Astrocyte (in vitro differentiated cells and primary cell): ENCODE results near the gene OSBPL6. TPM values are rescaled to one million over a fixed set of nuclear protein-coding genes. Genes with fewer than 3 reads are reported as not detected.

Experiments used
- DNase-seq: peaks from one replicate; pipeline ENCODE4 v3.0.0-alpha.2; 2010; ENCODE audit warnings: low read depth
- FAIRE-seq: peaks from 2 replicates; lab custom pipeline; 2011; peaks lifted over from hg19 to GRCh38; lab: Jason Lieb, UNC
- H2AFZ ChIP-seq: 2 replicates; pipeline ENCODE4 v1.6.0; 2012; ENCODE audit warnings: low read depth, low read length, inconsistent platforms
- H3K27ac ChIP-seq: 2 replicates; pipeline ENCODE4 v1.5.1; 2011; ENCODE audit warnings: low read depth, low read length, inconsistent platforms
- H3K27me3 ChIP-seq: 2 replicates; pipeline ENCODE4 v1.6.0; 2011; ENCODE audit warnings: low read length, inconsistent platforms; ENCODE audit not compliant: insufficient read depth
- H3K36me3 ChIP-seq: 2 replicates; pipeline ENCODE4 v1.5.1; 2011; ENCODE audit warnings: low read length, inconsistent platforms; ENCODE audit not compliant: insufficient read depth
- H3K4me1 ChIP-seq: 2 replicates; pipeline ENCODE4 v1.5.1; 2011; ENCODE audit warnings: low read length, inconsistent platforms; ENCODE audit not compliant: insufficient read depth
- H3K4me2 ChIP-seq: 2 replicates; pipeline ENCODE4 v1.6.0; 2012; ENCODE audit warnings: low read length, inconsistent platforms
- H3K4me3 ChIP-seq: 2 replicates; pipeline ENCODE4 v1.5.1; 2011; ENCODE audit warnings: low read depth, mild to moderate bottlenecking, low read length, inconsistent platforms; ENCODE audit not compliant: insufficient read depth
- H3K79me2 ChIP-seq: 2 replicates; pipeline ENCODE4 v1.6.0; 2012; ENCODE audit warnings: mild to moderate bottlenecking, low read length, inconsistent platforms; ENCODE audit not compliant: insufficient read depth
- H3K9ac ChIP-seq: 2 replicates; pipeline ENCODE4 v1.6.0; 2012; ENCODE audit warnings: mild to moderate bottlenecking, low read length, inconsistent platforms
- H3K9me3 ChIP-seq: 2 replicates; pipeline ENCODE4 v1.5.1; 2012; ENCODE audit warnings: low read depth, mild to moderate bottlenecking, low read length, inconsistent platforms; ENCODE audit not compliant: insufficient read depth
- H4K20me1 ChIP-seq: 2 replicates; pipeline ENCODE4 v1.6.0; 2012; ENCODE audit warnings: low read length, inconsistent platforms; ENCODE audit not compliant: insufficient read depth
- H3K27ac Mint-ChIP-seq: one replicate; pipeline ENCODE4 v1.8.0; 2021; ENCODE audit warnings: mild to moderate bottlenecking, mixed read lengths; ENCODE audit not compliant: unreplicated experiment
- H3K27me3 Mint-ChIP-seq: one replicate; pipeline ENCODE4 v1.8.0; 2021; ENCODE audit warnings: low read depth, mixed read lengths; ENCODE audit not compliant: unreplicated experiment
- H3K36me3 Mint-ChIP-seq: one replicate; pipeline ENCODE4 v1.8.0; 2021; ENCODE audit warnings: low read depth, mixed read lengths; ENCODE audit not compliant: unreplicated experiment
- H3K4me1 Mint-ChIP-seq: one replicate; pipeline ENCODE4 v1.8.0; 2021; ENCODE audit warnings: low read depth, mixed read lengths; ENCODE audit not compliant: unreplicated experiment
- H3K4me3 Mint-ChIP-seq: one replicate; pipeline ENCODE4 v1.8.0; 2021; ENCODE audit warnings: mild to moderate bottlenecking, moderate library complexity, mixed read lengths; ENCODE audit not compliant: unreplicated experiment
- H3K9me3 Mint-ChIP-seq: one replicate; pipeline ENCODE4 v1.8.0; 2021; ENCODE audit warnings: mild to moderate bottlenecking, mixed read lengths; ENCODE audit not compliant: unreplicated experiment
- CTCF ChIP-seq: IDR thresholded peaks from 2 replicates; pipeline ENCODE4 v1.5.1; 2011; ENCODE audit warnings: low read depth, mild to moderate bottlenecking, inconsistent platforms, low read length, moderate library complexity; ENCODE audit not compliant: insufficient read depth
- EZH2 ChIP-seq: IDR thresholded peaks from 2 replicates; pipeline ENCODE4 v1.6.1; 2012; ENCODE audit warnings: mild to moderate bottlenecking, low read length, inconsistent platforms; ENCODE audit not compliant: insufficient read depth
- total RNA-seq: library from RNA; stranded (reverse); gene quantifications from 2 replicates; pipeline ENCODE4 v1.2.1, GENCODE V29; 2021

Gene OSBPL6
- total RNA-seq, 1 donor from 2014 or later: 13.4 TPM

GRCh38 chr2:178428396-178428806 lies 234.1 kb downstream of the OSBPL6 start:
- Histone ChIP-seq H3K9me3 (no peaks in the 10 kb centered on the region), H3K4me2 (no peak overlapping the region), H3K4me3 (no peak overlapping the region), H3K9ac (no peak overlapping the region), H4K20me1 (no peaks in the 10 kb centered on the region), H3K4me1 (peaks cover 3% of the 10 kb centered on the region), H3K36me3 (peaks cover 32% of the 10 kb centered on the region), H3K27ac (no peak overlapping the region), H3K79me2 (peaks cover 19% of the 10 kb centered on the region), H2AFZ (no peak overlapping the region), H3K27me3 (no peaks in the 10 kb centered on the region)
- H3K27me3 Mint-ChIP-seq: no peaks in the 10 kb centered on the region
- H3K4me3 Mint-ChIP-seq: no peak overlapping the region
- DNase-seq (no peak), FAIRE-seq (no peak)
- H3K4me1 Mint-ChIP-seq: no peaks in the 10 kb centered on the region
- peaks cover 4% of the 10 kb centered on the region for H3K9me3 Mint-ChIP-seq
- TF ChIP-seq CTCF: no peak
- no peak for TF ChIP-seq EZH2
- no peak overlapping the region for H3K27ac Mint-ChIP-seq
- peaks cover 42% of the 10 kb centered on the region for H3K36me3 Mint-ChIP-seq

- H3K9me3 Mint-ChIP-seq: peaks cover 4% of the 10 kb centered on the region
- no peaks in the 10 kb centered on the region for H4K20me1 ChIP-seq
- FAIRE-seq (no peak), DNase-seq (no peak)
- H3K27me3 ChIP-seq: no peaks in the 10 kb centered on the region
- H3K4me2 ChIP-seq: no peak overlapping the region
- H3K9me3 ChIP-seq: no peaks in the 10 kb centered on the region
- no peak overlapping the region for H3K27ac ChIP-seq
- no peaks in the 10 kb centered on the region for H3K27me3 Mint-ChIP-seq
- no peak overlapping the region for H2AFZ ChIP-seq
- H3K4me3 ChIP-seq: no peak overlapping the region
- peaks cover 3% of the 10 kb centered on the region for H3K4me1 ChIP-seq
- no peak overlapping the region for H3K27ac Mint-ChIP-seq
- H3K9ac ChIP-seq: no peak overlapping the region
- H3K36me3 Mint-ChIP-seq: peaks cover 43% of the 10 kb centered on the region
- TF ChIP-seq CTCF: no peak
- TF ChIP-seq EZH2: no peak
- H3K4me1 Mint-ChIP-seq: no peaks in the 10 kb centered on the region
- peaks cover 38% of the 10 kb centered on the region for H3K36me3 ChIP-seq
- H3K79me2 ChIP-seq: peaks cover 11% of the 10 kb centered on the region
- no peak overlapping the region for H3K4me3 Mint-ChIP-seq
Observed at GRCh38 chr2:178429336-178429735, 235.0 kb downstream of the OSBPL6 start.

- no peaks in the 10 kb centered on the region for H3K27me3 ChIP-seq
- no peaks in the 10 kb centered on the region for H3K4me1 ChIP-seq
- no peak overlapping the region for H3K27ac ChIP-seq
- no peaks in the 10 kb centered on the region for H3K9me3 ChIP-seq
- DNase-seq: no peak
- Mint-ChIP-seq H3K9me3 (no peaks in the 10 kb centered on the region), H3K4me1 (peaks cover 13% of the 10 kb centered on the region), H3K27me3 (no peaks in the 10 kb centered on the region), H3K36me3 (peaks cover 22% of the 10 kb centered on the region), H3K4me3 (no peak overlapping the region), H3K27ac (no peak overlapping the region)
- no peak overlapping the region for H3K4me3 ChIP-seq
- no peak overlapping the region for H2AFZ ChIP-seq
- H3K79me2 ChIP-seq: no peaks in the 10 kb centered on the region
- TF ChIP-seq EZH2: no peak
- no peak for TF ChIP-seq CTCF
- no peak for FAIRE-seq
- peaks cover 7% of the 10 kb centered on the region for H4K20me1 ChIP-seq
- H3K36me3 ChIP-seq: peaks cover 62% of the 10 kb centered on the region
- H3K9ac ChIP-seq: no peak overlapping the region
- no peak overlapping the region for H3K4me2 ChIP-seq
Observed at GRCh38 chr2:178436662-178437061, 242.3 kb downstream of the OSBPL6 start.
